Vagina (tissue), 2 donors: ENCODE results near the gene CDC14B. TPM values are rescaled to one million over a fixed set of nuclear protein-coding genes. Genes with fewer than 3 reads are reported as not detected.

ENCODE experiments used
- DNase-seq, 2 donors: peaks; one replicate each; pipeline ENCODE4 v3.0.0-alpha.2; 2017; ENCODE audit errors: extremely low spot score in 2 of 2
- H3K27ac ChIP-seq: fragments of 200-600 bp; sonication (generic); one replicate; pipeline ENCODE4 v1.5.1; 2019
- H3K27me3 ChIP-seq: fragments of 200-600 bp; sonication (generic); one replicate; pipeline ENCODE4 v1.5.1; 2019
- H3K36me3 ChIP-seq, 2 donors: fragments of 200-600 bp; sonication (generic); one replicate each; pipeline ENCODE4 v1.5.1; 2017 to 2019
- H3K4me1 ChIP-seq: fragments of 200-600 bp; sonication (generic); one replicate; pipeline ENCODE4 v1.5.1; 2019
- H3K4me3 ChIP-seq, 2 donors: fragments of 200-600 bp; sonication (generic); 1 replicate in 1 of 2; 2 replicates in 1 of 2; pipeline ENCODE4 v1.5.1; 2016 to 2019
- H3K9me3 ChIP-seq: fragments of 200-600 bp; sonication (generic); one replicate; pipeline ENCODE4 v1.5.1; 2019
- POLR2A ChIP-seq, 2 donors: fragments of 450-650 bp; IDR thresholded peaks; one replicate each; pipeline ENCODE4 v1.6.1; 2017; ENCODE audit warnings: antibody characterized with exemption in 2 of 2, mild to moderate bottlenecking in 2 of 2, moderate library complexity in 2 of 2
- POLR2AphosphoS5 ChIP-seq, 2 donors: sonication (generic); formaldehyde crosslinking; IDR thresholded peaks; one replicate each; pipeline ENCODE4 v1.9.0; 2017; ENCODE audit warnings: antibody characterized with exemption in 2 of 2, mild to moderate bottlenecking in 2 of 2, low read depth in 1 of 2; ENCODE audit not compliant: insufficient read depth in 1 of 2
- intact Hi-C: fragments of 100-400 bp; cut with DNase I; formaldehyde crosslinking; loops from one replicate; pipeline ENCODE4 v1.15.1; 2023
- total RNA-seq: library from RNA; depleted of rRNA; stranded (reverse); fragments of >200 nt; gene quantifications from one replicate; pipeline ENCODE4 v1.2.3, GENCODE V29; 2016
- TF ChIP-seq, protein P1 (sequence below), 3 experiments: fragments of 450-650 bp in 2 of 3; fragments of 200-600 bp in 1 of 3; sonication (generic) in 1 of 3; IDR thresholded peaks; one replicate each; pipeline ENCODE4 v1.5.1; 2017 to 2019; ENCODE audit warnings: antibody characterized with exemption in 3 of 3, mild to moderate bottlenecking in 2 of 3, moderate library complexity in 2 of 3

CDC14B gene
- total RNA-seq, 1 donor from 2014 or later: 15.7 TPM

DNA sequence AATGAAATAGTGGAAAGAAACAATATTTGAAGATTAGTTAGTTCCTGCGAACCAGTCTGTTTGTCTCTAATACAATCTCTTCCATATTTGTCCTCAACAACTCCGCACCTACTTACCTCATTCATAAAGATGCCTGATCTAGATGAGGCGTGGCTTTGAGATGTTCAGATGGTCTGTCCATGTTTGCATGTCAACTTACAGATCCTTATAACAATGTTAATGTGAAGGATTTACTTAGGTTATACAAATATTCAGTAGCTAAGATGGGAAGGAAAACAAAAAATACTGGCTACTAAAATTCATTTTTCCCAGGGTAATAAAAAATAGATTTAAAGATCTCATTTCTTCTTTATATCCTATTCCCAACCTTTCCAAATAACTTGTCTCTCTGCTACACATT lies 8.3 kb downstream of the CDC14B start:
- no peak overlapping the region for H3K27ac ChIP-seq
- TF ChIP-seq, protein P1, sequence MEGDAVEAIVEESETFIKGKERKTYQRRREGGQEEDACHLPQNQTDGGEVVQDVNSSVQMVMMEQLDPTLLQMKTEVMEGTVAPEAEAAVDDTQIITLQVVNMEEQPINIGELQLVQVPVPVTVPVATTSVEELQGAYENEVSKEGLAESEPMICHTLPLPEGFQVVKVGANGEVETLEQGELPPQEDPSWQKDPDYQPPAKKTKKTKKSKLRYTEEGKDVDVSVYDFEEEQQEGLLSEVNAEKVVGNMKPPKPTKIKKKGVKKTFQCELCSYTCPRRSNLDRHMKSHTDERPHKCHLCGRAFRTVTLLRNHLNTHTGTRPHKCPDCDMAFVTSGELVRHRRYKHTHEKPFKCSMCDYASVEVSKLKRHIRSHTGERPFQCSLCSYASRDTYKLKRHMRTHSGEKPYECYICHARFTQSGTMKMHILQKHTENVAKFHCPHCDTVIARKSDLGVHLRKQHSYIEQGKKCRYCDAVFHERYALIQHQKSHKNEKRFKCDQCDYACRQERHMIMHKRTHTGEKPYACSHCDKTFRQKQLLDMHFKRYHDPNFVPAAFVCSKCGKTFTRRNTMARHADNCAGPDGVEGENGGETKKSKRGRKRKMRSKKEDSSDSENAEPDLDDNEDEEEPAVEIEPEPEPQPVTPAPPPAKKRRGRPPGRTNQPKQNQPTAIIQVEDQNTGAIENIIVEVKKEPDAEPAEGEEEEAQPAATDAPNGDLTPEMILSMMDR (IDR thresholded peaks at IDR 0.05): no peak
- TF ChIP-seq POLR2A (IDR thresholded peaks at IDR 0.05) (no peak), POLR2AphosphoS5 (IDR thresholded peaks at IDR 0.05; ENCODE audit: insufficient read depth in 1 of 2, low read depth in 1 of 2) (no peak)
- intact Hi-C loops: loop anchor here (10.0 kb wide), 1 partner anchor 47 kb away; no protein-coding TSS in a partner anchor

DNA sequence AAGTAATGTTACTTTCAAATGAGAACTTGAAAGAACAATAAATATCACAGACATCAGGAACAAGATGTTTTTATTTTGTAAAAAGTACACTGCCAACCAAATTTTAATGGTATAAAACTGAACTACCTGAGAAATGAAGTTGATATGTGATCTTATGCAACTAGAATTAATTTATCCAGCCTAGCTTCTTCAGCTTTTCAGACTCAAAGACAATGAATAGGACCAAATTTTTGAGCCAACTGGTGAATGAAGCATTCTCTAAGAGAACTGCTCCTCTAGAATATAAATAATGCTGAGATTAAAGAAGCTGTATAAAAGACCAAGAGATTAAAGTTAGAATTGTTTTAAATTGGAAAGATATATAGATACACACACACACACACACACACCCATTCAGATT lies 9.9 kb downstream of the CDC14B start:
- TF ChIP-seq POLR2AphosphoS5 (IDR thresholded peaks at IDR 0.05; ENCODE audit: insufficient read depth in 1 of 2, low read depth in 1 of 2) (no peak), POLR2A (IDR thresholded peaks at IDR 0.05) (no peak)
- TF ChIP-seq, protein P1 (IDR thresholded peaks at IDR 0.05): no peak
- Histone ChIP-seq H3K9me3 (no peaks in the 10 kb centered on the region), H3K4me1 (peaks cover 20% of the 10 kb centered on the region), H3K36me3 (no peaks in the 10 kb centered on the region), H3K27ac (no peak overlapping the region), H3K27me3 (no peaks in the 10 kb centered on the region), H3K4me3 (no peak overlapping the region)
- no peak for DNase-seq
- intact Hi-C loops: loop anchor here (10.0 kb wide), 1 partner anchor 45 kb away; no protein-coding TSS in a partner anchor

More for the DNA sequence above, 8.3 kb downstream of the CDC14B start:
- H3K4me1 ChIP-seq: peaks cover 20% of the 10 kb centered on the region
- H3K4me3 ChIP-seq: no peak overlapping the region
- H3K27me3 ChIP-seq: no peaks in the 10 kb centered on the region
- H3K36me3 ChIP-seq: no peaks in the 10 kb centered on the region
- no peak for DNase-seq
- no peaks in the 10 kb centered on the region for H3K9me3 ChIP-seq

DNA sequence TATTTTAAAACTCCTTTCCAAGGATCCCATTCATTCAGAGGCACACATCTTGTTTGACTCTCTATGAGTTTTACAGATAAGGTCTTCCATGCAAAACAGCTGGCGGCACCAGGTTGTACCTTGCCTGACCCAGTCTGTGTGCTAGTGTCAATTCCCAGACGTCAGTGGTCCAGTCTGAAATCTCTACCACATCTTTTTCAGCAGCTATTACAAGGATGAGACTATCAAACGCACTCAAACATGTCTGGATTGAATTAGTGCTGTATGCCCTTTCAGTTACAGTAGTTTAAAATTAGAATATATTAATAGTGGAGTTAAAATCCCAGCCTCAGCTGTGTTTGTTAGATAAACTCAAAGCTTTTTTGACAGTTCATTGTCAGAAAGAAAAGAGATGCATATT lies 11.7 kb downstream of the CDC14B start:
- H3K4me1 ChIP-seq: peaks cover 19% of the 10 kb centered on the region
- no peak overlapping the region for H3K4me3 ChIP-seq
- H3K9me3 ChIP-seq: no peaks in the 10 kb centered on the region
- H3K27me3 ChIP-seq: no peaks in the 10 kb centered on the region
- H3K27ac ChIP-seq: no peak overlapping the region
- no peaks in the 10 kb centered on the region for H3K36me3 ChIP-seq
- intact Hi-C loops: no loop called here
- no peak for DNase-seq
- no peak for TF ChIP-seq POLR2AphosphoS5 (IDR thresholded peaks at IDR 0.05; ENCODE audit: insufficient read depth in 1 of 2, low read depth in 1 of 2)
- TF ChIP-seq, protein P1 (IDR thresholded peaks at IDR 0.05): no peak
- TF ChIP-seq POLR2A (IDR thresholded peaks at IDR 0.05): no peak

DNA sequence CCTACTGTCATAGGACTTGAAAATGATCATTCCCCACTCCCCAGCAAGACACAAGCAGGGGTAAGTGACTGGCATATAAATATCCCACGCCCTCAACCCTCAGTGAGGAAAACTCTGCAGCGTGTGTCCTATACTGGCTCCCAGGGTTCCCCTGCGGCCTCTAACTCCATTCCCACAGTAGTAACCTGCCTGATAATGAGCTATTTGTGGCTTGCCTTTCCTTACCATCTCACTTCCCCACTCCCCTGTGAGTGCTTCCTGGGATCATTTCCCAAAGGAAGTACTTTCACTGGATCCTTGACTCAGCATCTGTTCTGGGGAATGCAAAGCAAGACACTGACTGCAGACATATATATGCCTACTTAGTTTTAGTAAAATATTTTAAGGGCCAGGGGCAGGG lies 14.3 kb downstream of the CDC14B start:
- Histone ChIP-seq H3K27me3 (no peaks in the 10 kb centered on the region), H3K9me3 (no peaks in the 10 kb centered on the region), H3K27ac (no peak overlapping the region), H3K4me1 (no peaks in the 10 kb centered on the region), H3K36me3 (no peaks in the 10 kb centered on the region), H3K4me3 (no peak overlapping the region)
- DNase-seq: no peak
- TF ChIP-seq POLR2AphosphoS5 (IDR thresholded peaks at IDR 0.05; ENCODE audit: insufficient read depth in 1 of 2, low read depth in 1 of 2) (no peak), POLR2A (IDR thresholded peaks at IDR 0.05) (no peak)
- TF ChIP-seq, protein P1 (IDR thresholded peaks at IDR 0.05): no peak
- intact Hi-C loops: no loop called here

DNA sequence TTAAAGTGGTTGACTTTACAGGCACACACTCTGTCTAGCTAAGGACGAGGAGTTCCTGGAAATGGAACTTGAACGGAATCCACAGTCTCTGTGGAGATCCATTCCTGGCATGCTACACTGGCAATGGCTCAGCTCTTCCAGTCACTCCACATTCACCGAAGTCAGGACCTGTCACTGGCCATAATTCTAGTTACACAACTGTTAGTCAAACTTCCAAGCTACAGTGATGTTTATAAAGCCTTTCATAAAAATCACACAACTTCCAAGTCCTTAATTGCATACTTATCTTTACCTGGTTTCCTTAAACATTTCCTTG lies 15.7 kb downstream of the CDC14B start:
- TF ChIP-seq, protein P1 (IDR thresholded peaks at IDR 0.05): no peak
- peak in 1 of 2 donors; percentile 60 for TF ChIP-seq POLR2AphosphoS5 (IDR thresholded peaks at IDR 0.05; ENCODE audit: insufficient read depth in 1 of 2, low read depth in 1 of 2)
- H3K27ac ChIP-seq: peak overlapping the region; percentile 15

More for the DNA sequence above, 15.7 kb downstream of the CDC14B start:
- Histone ChIP-seq H3K4me1 (no peaks in the 10 kb centered on the region), H3K36me3 (no peaks in the 10 kb centered on the region), H3K4me3 (peak overlapping the region in 1 of 2 donors; percentile 4), H3K9me3 (no peaks in the 10 kb centered on the region), H3K27me3 (no peaks in the 10 kb centered on the region)
- intact Hi-C loops: no loop called here
- no peak for DNase-seq
